GM10248 (cell line): ENCODE data around the gene CPPED1.
A peak's percentile ranks its signal among the peaks of the same experiment; 100 is the strongest.
"Not testable (repeated sequence)": the region's sequence is repeated elsewhere in the genome, so short reads cannot be mapped to it uniquely, and the experiment has no call there.

Experiments
- CTCF ChIA-PET: fragments of 300-600 bp; sonication (Branson Sonifier 250); formaldehyde crosslinking; extraction: SDS; loops from one replicate; lab custom pipeline; 2021; ENCODE audit warnings: antibody characterized with exemption; lab: Yijun Ruan, JAX
- POLR2A ChIA-PET: fragments of 350-650 bp; sonication (Branson Sonifier 250); formaldehyde crosslinking; extraction: SDS; loops from one replicate; lab custom pipeline; 2020; ENCODE audit warnings: antibody characterized with exemption; lab: Yijun Ruan, JAX
- DNase-seq: peaks from one replicate; pipeline ENCODE4 v3.0.0; 2012; ENCODE audit errors: extremely low spot score
- TF ChIP-seq, protein P1 (sequence below): IDR thresholded peaks from 2 replicates; pipeline ENCODE4 v1.5.1; 2012; ENCODE audit warnings: mild to moderate bottlenecking, low read depth; ENCODE audit errors: extremely low read depth, missing control alignments, control extremely low read depth

The CPPED1 gene

GRCh38 chr16:12833926-12834325 lies 30.2 kb upstream of the CPPED1 start:
- CTCF ChIA-PET = no interaction called here
- POLR2A ChIA-PET = no interaction called here

GRCh38 chr16:12829096-12829888 lies 25.6 kb upstream of the CPPED1 start:
- DNase-seq = no peak
- ChIA-PET POLR2A (interaction anchor here (0.7 kb wide), 1 partner anchor 26 kb away, joined by 3 read pairs; the partner anchor contains the start of gene CPPED1), CTCF (interaction anchor here (2.3 kb wide), 1 partner anchor 11 kb away, joined by 5 read pairs; no protein-coding TSS in a partner anchor)
- TF ChIP-seq, protein P1, sequence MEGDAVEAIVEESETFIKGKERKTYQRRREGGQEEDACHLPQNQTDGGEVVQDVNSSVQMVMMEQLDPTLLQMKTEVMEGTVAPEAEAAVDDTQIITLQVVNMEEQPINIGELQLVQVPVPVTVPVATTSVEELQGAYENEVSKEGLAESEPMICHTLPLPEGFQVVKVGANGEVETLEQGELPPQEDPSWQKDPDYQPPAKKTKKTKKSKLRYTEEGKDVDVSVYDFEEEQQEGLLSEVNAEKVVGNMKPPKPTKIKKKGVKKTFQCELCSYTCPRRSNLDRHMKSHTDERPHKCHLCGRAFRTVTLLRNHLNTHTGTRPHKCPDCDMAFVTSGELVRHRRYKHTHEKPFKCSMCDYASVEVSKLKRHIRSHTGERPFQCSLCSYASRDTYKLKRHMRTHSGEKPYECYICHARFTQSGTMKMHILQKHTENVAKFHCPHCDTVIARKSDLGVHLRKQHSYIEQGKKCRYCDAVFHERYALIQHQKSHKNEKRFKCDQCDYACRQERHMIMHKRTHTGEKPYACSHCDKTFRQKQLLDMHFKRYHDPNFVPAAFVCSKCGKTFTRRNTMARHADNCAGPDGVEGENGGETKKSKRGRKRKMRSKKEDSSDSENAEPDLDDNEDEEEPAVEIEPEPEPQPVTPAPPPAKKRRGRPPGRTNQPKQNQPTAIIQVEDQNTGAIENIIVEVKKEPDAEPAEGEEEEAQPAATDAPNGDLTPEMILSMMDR = no peak

More at GRCh38 chr16:12833926-12834325, 30.2 kb upstream of the CPPED1 start:
- TF ChIP-seq, protein P1 = no peak
- DNase-seq = no peak

GRCh38 chr16:12828206-12828605 lies 24.5 kb upstream of the CPPED1 start:
- ChIA-PET CTCF (interaction anchor here (1.3 kb wide), 1 partner anchor 11 kb away, joined by 4 read pairs; no protein-coding TSS in a partner anchor), POLR2A (interaction anchor here (0.9 kb wide), 1 partner anchor 25 kb away, joined by 3 read pairs; the partner anchor contains the start of gene CPPED1)
- no peak for DNase-seq
- TF ChIP-seq, protein P1 = no peak

DNA sequence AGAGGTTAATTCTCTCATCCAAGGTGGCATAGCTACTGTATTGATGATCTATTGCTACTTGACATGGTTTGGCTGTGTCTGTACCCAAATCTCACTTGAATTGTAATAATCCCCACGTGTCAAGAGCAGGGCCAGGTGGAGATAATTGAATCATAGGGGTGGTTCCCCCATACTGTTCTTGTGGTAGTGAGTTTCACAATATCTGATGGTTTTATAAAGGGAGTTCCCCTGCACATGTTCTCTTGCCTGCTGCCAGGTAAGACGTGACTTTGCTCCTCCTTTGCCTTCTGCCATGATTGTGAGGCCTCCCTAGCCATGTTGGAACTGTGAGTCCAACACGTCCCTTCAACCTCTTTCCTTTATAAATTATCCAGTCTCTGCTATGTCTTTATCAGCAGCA lies 22.9 kb upstream of the CPPED1 start:
- POLR2A ChIA-PET = no interaction called here
- TF ChIP-seq, protein P1 = no peak
- CTCF ChIA-PET = no interaction called here
- DNase-seq = no peak

- CTCF ChIA-PET = interaction anchor here (0.6 to 1.0 kb wide), 2 partner anchors 12 to 25 kb away, joined by 3 to 4 read pairs; no protein-coding TSS in a partner anchor
- POLR2A ChIA-PET = no interaction called here
- DNase-seq = peak; percentile 73
- TF ChIP-seq, protein P1 = peak; percentile 77
Observed at GRCh38 chr16:12819126-12820117, 15.7 kb upstream of the CPPED1 start.

GRCh38 chr16:12818326-12818725 lies 14.6 kb upstream of the CPPED1 start:
- ChIA-PET POLR2A (no interaction called here), CTCF (interaction anchor here (1.0 to 1.3 kb wide), 2 partner anchors 17 to 364 kb away, joined by 3 read pairs; no protein-coding TSS in a partner anchor)
- TF ChIP-seq, protein P1 = no peak
- no peak for DNase-seq

DNA sequence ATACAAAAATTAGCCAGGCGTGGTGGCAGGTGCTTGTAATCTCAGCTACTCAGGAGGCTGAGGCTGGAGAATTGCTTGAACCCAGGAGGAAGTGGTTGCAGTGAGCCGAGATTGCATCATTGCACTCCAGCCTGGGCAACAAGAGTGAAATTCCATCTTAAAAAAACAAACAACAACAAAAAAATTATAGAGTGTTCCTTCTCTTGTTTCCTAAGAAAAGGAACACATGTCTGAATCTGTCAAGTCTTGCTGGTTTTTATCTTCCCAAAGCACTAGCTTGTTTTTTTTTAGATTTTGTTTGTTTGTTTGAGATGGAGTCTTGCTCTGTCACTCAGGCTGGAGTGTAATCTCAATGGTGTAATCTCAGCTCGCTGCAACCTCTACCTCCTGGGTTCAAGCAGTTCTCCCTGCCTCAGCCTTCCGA lies 13.1 kb upstream of the CPPED1 start:
- DNase-seq, POLR2A ChIA-PET: not testable (repeated sequence)
- CTCF ChIA-PET = interaction anchor here (0.7 to 1.5 kb wide), 4 partner anchors 11 to 358 kb away, joined by 3 to 5 read pairs (median 4); no protein-coding TSS in a partner anchor
